Stimulated activated effector memory CD8-positive, alpha-beta T cell treated with anti-CD3 and anti-CD28 coated beads, Interleukin-12 subunit alpha, Interleukin-12 subunit beta, amount 100 ng/mL, for 72 hours (primary cell): ENCODE results near the gene GOLGA8N.
"Not testable (repeated sequence)": the region's sequence is repeated elsewhere in the genome, so short reads cannot be mapped to it uniquely, and the experiment has no call there.

Experiments used
- ATAC-seq: fragments of 150-1000 bp; cut with Tn5 transposase; 2 replicates; pipeline ENCODE4 v1.10.0; 2021
- DNase-seq, 2 donors: peaks; one replicate each; pipeline ENCODE4 v3.0.0; 2021 to 2022; ENCODE audit warnings: low spot score in 2 of 2
- H3K27ac Mint-ChIP-seq: one replicate; pipeline ENCODE4 v1.8.0; 2022; ENCODE audit warnings: mild to moderate bottlenecking, mixed read lengths
- H3K36me3 Mint-ChIP-seq: one replicate; pipeline ENCODE4 v1.8.0; 2022; ENCODE audit warnings: mild to moderate bottlenecking, mixed read lengths
- H3K4me1 Mint-ChIP-seq: one replicate; pipeline ENCODE4 v1.8.0; 2022; ENCODE audit warnings: mixed read lengths
- H3K4me3 Mint-ChIP-seq: one replicate; pipeline ENCODE4 v1.8.0; 2022; ENCODE audit warnings: mild to moderate bottlenecking, mixed read lengths
- H3K9me3 Mint-ChIP-seq: one replicate; pipeline ENCODE4 v1.8.0; 2022; ENCODE audit warnings: mixed read lengths

Gene GOLGA8N

DNA sequence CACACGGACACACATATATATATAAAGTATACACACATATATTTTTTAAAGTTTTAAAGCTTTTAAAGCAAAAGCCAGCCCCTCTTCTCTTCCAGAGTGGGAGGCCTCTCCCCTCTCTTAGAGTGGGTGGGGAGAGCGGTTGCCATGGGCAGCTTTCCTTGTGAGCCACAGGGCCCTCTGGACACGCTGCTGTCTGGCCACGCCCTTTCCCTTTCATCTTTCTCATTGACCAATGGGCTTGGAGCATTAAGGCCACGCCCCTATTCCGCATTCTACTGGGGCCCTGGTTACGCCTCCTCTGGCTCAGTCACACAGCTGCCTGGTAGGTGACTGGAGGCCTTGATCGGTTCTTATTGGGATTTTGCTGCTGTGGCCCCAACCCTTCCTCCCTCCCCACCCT is at the start of gene GOLGA8N:
TSS of gene GOLGA8N (plus strand) at position 306 of the 400 bp plus-strand sequence.
- not testable (repeated sequence) for H3K4me3 Mint-ChIP-seq, H3K4me1 Mint-ChIP-seq, H3K27ac Mint-ChIP-seq, ATAC-seq, DNase-seq, H3K36me3 Mint-ChIP-seq, H3K9me3 Mint-ChIP-seq

DNA sequence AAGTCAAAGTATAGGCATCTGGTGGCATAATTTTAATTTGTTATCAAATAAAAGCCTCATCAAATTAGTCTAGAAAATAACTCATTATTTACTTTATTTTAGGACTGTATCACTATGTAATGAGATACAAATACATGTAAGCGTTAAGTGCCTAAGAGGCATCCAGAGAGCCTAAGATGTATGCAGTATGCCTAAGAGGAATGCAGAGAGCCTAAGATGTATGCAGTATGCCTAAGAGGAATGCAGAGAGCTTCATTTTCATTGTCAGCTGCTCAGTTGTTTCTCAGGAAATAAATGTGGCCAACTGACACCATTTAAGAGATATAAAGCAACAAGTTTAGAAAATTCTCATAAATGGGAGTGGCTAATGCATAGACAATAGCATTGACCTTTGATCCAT is 49.8 kb upstream of the GOLGA8N start:
- H3K4me1 Mint-ChIP-seq, H3K27ac Mint-ChIP-seq, DNase-seq, H3K4me3 Mint-ChIP-seq, H3K36me3 Mint-ChIP-seq, ATAC-seq, H3K9me3 Mint-ChIP-seq: not testable (repeated sequence)

DNA sequence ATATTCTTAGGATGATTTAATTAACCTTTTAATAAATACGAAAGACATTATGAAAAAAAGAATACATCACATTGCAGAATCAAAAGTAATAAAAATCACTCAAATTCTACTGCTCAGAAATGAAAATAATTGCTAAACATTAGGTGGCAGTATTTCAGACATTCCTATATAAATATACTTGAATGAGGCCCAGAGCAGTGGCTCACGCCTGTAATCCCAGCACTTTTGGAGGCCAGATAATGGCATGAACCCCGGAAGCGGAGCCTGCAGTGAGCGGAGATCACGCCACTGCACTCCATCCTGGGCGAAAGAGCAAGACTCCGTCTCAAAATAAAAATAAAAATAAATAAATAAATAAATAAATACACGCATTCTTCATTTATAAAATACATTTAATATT is 48.1 kb upstream of the GOLGA8N start:
- H3K27ac Mint-ChIP-seq, ATAC-seq, H3K36me3 Mint-ChIP-seq, H3K9me3 Mint-ChIP-seq, H3K4me3 Mint-ChIP-seq, H3K4me1 Mint-ChIP-seq, DNase-seq: not testable (repeated sequence)

DNA sequence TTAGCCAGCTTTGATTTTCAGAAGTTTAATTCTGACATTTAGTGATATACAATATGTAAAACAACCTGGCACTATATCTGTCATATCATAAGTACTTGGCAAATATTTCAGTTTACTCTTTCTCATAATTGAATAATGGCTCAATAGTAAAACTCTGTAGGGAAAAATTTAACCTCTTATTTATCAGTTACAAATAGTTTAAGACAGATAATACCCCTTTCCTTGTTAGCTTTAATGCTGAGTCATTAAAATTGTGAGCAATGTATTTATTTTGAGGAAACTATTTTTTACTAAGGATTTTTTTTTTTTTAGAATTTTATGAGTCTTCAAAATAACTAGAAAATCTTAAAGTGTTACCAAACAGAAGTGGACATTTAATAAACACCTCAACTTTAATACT is 38.7 kb upstream of the GOLGA8N start:
- H3K9me3 Mint-ChIP-seq, H3K4me3 Mint-ChIP-seq, ATAC-seq, H3K36me3 Mint-ChIP-seq, H3K27ac Mint-ChIP-seq, H3K4me1 Mint-ChIP-seq, DNase-seq: not testable (repeated sequence)

DNA sequence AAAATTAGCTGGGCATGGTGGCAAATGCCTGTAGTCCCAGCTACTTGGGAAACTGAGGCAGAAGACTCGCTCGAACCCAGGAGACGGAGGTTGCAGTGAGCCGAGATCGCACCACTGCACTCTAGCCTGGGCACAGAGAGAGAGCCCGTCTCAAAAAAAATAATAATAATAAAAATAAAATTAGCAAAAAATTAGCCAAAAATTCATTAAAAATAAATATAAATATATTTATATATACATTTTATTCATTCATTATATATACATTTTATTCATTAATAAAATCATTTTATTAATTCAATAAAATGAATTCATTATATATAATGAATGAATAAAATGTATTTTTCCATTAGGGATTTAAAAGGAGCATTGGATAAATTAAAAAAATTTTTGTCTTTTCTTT is 31.1 kb upstream of the GOLGA8N start:
- ATAC-seq, H3K4me3 Mint-ChIP-seq, H3K36me3 Mint-ChIP-seq, DNase-seq, H3K4me1 Mint-ChIP-seq, H3K27ac Mint-ChIP-seq, H3K9me3 Mint-ChIP-seq: not testable (repeated sequence)

DNA sequence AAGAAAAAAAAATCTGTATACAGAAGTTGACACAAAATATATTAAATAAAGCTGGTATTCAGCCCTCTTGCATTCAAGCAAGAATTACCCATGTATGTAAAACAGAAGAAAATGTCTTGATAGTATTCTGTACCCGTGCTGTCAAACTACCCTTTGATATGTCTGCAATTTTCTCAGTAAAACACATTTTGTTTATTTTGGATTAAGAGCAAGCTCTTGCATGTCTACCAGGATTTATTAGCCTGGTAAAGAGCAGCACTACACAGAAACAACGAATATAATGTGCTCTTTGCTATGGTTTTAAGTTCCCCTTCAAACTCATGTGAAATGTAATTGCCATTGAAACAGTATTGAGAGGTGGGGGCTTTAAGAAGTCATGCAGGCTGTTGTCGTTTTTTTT is 24.3 kb upstream of the GOLGA8N start:
- H3K36me3 Mint-ChIP-seq, H3K9me3 Mint-ChIP-seq, DNase-seq, ATAC-seq, H3K27ac Mint-ChIP-seq, H3K4me1 Mint-ChIP-seq, H3K4me3 Mint-ChIP-seq: not testable (repeated sequence)

DNA sequence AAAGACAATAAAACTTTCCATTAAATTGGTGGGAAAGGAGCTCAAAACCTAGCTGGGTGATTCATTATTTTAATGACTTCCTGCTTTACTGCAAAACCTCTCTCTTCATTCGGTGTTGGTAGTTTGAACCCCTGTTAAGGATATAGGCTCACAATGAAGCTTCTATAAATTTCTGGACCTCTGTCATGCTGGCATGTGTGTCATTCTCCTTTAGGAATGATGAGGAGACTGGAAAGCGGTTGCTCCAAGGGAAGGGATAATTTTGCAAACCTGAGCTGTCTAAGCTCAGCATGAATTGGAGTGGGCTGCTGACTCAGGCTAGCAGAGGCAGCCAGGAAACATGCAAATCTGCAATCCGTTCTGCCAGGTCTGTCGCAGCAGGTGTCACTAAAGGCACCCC is 14.8 kb upstream of the GOLGA8N start:
- H3K4me1 Mint-ChIP-seq, ATAC-seq, H3K36me3 Mint-ChIP-seq, H3K27ac Mint-ChIP-seq, H3K9me3 Mint-ChIP-seq: not testable (repeated sequence)
- peak overlapping the region; percentile 29 for H3K4me3 Mint-ChIP-seq
- peak in 1 of 2 donors; percentile 52 for DNase-seq

DNA sequence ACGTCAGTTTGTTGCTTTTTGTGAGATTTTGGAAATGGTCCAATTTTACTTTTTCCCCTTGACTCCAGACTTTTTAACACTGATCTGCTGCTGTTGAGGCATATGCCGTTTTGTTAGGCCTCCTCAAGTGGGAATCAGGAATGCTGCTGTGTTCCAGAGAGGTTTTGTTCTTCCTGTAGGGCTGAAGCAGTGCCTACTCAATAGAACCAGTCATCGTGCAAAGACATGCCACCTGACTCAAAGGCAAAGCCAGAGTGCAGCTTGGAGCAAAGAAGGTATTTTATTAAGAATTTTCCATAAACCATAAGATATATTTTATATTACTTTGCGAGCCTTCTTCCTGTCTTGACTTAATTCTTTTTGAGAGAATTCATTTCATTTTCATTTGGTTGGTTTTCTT is 7.4 kb upstream of the GOLGA8N start:
- H3K9me3 Mint-ChIP-seq, ATAC-seq, H3K4me3 Mint-ChIP-seq, H3K4me1 Mint-ChIP-seq, H3K36me3 Mint-ChIP-seq, DNase-seq, H3K27ac Mint-ChIP-seq: not testable (repeated sequence)

DNA sequence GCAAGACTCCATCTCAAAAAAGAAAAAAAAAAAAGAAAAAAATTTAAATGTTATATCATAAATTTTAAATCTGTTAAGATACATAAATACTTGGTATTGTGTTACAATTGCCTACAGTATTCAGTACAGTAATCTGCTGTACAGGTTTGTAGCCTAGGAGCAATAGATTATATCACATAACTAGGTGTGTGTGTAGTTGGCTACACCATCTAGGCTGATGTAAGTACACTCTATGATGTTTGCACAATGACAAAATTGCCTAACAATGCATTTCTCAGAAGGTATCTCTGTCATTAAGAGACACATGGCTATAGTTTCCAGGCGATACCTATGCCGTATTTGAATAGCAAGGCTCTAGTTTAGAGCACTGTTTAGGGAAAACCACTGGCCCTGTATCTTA is 16.3 kb downstream of the GOLGA8N start:
- DNase-seq, H3K4me3 Mint-ChIP-seq, ATAC-seq, H3K4me1 Mint-ChIP-seq, H3K9me3 Mint-ChIP-seq, H3K27ac Mint-ChIP-seq, H3K36me3 Mint-ChIP-seq: not testable (repeated sequence)

DNA sequence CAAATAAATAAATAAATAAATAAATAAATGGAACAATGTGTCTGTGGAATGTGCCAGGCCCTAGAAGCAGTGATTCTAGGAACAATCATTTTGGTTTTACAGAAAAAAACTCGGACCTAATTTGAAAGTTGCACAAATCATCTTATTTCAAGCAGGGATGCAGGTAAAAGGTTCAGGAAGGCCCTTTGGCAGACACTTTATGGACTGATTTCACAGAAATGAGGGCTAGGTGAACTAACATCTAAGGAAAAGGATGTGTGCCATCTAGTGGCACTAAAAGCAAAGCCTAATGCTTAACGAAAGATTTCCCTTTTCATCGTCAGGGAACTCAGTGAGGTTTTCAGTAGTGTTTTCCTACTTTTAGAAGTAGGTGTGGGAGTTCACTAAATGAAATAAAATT is 17.5 kb downstream of the GOLGA8N start:
- not testable (repeated sequence) for H3K27ac Mint-ChIP-seq, H3K4me1 Mint-ChIP-seq, ATAC-seq, DNase-seq, H3K4me3 Mint-ChIP-seq, H3K36me3 Mint-ChIP-seq, H3K9me3 Mint-ChIP-seq

DNA sequence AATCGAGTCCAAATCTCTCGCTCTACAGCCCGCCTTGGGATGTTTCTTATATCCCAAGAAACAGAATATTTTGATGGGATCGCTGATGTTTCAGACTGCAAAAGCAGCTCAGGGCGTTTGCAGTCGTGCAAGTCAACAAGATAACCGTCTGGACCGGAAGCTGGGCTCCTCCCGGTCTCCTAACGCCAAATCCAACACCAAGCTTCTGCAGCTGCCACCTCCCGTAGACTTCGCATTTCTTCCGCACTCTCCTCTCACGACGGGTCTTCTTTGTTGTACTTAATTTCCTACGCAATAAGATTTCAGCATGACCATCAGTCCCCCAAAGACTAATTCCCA is 21.4 kb downstream of the GOLGA8N start:
- H3K4me1 Mint-ChIP-seq: peaks cover 14% of the 10 kb centered on the region
- peaks cover 32% of the 10 kb centered on the region for H3K36me3 Mint-ChIP-seq
- H3K9me3 Mint-ChIP-seq: not testable (repeated sequence)
- peak in 1 of 2 donors; percentile 5 for DNase-seq
- H3K27ac Mint-ChIP-seq: peak overlapping the region; percentile 95
- H3K4me3 Mint-ChIP-seq: peak overlapping the region; percentile 98
- ATAC-seq: peak; percentile 29

DNA sequence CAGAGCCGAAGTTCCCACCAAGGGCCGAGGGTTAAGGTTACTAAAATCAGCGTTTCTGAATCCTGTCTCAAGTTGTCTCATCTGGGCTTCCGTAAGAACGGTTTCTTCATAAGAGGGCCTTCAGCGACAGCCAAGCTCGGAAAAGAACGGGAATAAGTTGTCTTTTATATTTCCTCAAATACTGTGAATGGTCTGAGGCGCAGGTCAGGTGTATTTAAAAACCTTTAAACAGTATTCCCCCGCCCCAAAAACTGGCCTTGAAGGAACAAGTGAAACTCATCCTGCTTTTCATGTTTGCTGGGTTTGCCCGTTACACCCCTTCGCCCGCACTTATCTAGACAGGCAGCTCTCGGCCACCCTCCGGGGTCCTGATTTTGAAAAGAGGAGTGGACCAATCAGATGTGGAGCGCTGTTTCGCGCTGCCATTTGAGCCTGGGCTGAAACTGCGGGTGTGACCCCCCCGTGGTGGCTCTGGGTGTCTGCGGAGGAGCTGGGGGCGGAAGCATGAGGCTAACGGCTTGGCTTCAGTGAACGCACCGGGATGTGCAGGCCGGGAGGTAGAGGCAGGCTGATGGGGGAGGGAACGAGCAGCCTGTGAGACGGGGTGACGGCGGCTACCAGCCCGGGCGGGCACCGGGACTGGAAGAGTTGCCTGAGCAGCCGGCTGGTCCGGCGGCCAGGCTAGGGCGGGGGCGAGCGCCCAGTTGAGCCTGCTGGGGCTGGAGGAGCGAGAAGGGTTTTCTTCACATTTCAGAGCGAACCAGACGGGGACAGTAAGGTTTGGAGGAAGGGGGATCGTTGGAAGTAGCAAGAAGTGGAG is 22.0 kb downstream of the GOLGA8N start, which contains the start of gene ARHGAP11A:
TSS of gene ARHGAP11A (plus strand) at position 454 of the 820 bp plus-strand sequence. CDS start 708 bp downstream, outside the sequence.
- Mint-ChIP-seq H3K36me3 (peaks cover 32% of the 10 kb centered on the region), H3K27ac (peak within 1 kb of the TSS; percentile 95), H3K4me3 (peak within 1 kb of the TSS; percentile 98), H3K4me1 (peaks cover 14% of the 10 kb centered on the region)
- DNase-seq: peak; percentile 65 to 89
- not testable (repeated sequence) for H3K9me3 Mint-ChIP-seq
- ATAC-seq: peak; percentile 92

DNA sequence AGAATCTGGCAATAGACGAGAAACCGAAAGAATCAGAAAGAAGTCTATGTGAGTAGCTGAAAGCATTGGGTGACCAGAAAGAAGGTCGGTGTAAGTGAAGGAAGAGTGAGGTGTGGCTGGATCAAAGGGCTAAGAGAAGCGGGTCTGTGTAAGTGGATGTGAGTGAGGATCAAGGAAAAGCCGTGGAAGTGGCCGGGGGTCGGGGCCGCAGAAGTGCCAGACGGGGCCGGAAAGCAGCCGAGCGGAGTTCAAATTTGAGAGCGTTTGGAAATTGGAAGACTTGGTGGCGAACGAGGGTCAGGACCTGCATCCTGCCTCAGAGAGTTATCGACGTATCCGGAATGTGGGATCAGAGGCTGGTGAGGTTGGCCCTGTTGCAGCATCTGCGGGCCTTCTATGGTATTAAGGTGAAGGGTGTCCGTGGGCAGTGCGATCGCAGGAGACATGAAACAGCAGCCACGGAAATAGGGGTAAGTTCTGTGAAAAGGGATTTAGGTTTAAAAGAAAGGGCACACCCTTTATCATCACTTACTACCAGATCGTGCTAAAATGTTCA is 22.7 kb downstream of the GOLGA8N start:
- H3K27ac Mint-ChIP-seq: peak overlapping the region; percentile 95
- DNase-seq (peak in 1 of 2 donors; percentile 50), ATAC-seq (peak; percentile 23)
- H3K9me3 Mint-ChIP-seq: not testable (repeated sequence)
- H3K4me1 Mint-ChIP-seq: peaks cover 14% of the 10 kb centered on the region
- H3K4me3 Mint-ChIP-seq: peak overlapping the region; percentile 98
- H3K36me3 Mint-ChIP-seq: peaks cover 36% of the 10 kb centered on the region

DNA sequence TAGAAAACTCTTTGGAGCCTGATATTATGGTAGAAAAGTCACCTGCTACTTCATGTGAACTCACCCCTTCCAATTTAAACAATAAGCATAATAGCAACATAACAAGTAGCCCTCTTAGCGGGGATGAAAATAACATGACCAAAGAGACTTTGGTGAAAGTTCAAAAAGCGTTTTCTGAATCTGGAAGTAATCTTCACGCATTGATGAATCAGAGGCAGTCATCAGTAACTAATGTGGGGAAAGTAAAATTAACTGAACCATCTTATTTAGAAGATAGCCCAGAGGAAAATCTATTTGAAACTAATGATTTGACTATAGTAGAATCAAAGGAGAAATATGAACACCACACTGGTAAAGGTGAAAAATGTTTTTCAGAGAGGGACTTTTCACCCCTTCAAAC is 43.2 kb downstream of the GOLGA8N start:
- H3K36me3 Mint-ChIP-seq: peaks cover 84% of the 10 kb centered on the region
- no peak overlapping the region for H3K27ac Mint-ChIP-seq
- H3K4me3 Mint-ChIP-seq: no peak overlapping the region
- ATAC-seq: no peak
- H3K9me3 Mint-ChIP-seq: no peaks in the 10 kb centered on the region
- no peaks in the 10 kb centered on the region for H3K4me1 Mint-ChIP-seq
- no peak for DNase-seq

DNA sequence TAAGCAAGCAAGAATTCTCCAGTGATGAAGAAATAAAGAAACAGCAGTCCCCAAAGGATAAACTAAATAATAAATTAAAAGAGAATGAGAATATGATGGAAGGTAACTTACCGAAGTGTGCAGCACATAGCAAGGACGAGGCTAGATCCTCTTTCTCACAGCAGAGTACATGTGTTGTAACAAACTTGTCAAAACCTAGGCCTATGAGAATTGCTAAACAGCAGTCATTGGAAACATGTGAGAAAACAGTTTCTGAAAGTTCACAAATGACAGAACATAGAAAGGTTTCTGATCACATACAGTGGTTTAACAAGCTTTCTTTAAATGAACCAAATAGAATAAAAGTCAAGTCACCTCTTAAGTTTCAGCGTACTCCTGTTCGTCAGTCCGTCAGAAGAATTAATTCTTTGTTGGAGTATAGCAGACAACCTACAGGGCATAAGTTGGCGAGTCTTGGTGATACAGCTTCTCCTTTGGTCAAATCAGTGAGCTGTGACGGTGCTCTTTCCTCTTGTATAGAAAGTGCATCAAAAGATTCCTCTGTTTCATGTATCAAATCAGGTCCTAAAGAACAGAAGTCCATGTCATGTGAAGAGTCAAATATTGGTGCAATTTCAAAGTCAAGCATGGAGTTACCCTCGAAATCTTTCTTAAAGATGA is 43.8 kb downstream of the GOLGA8N start:
- Mint-ChIP-seq H3K4me3 (no peak overlapping the region), H3K9me3 (no peaks in the 10 kb centered on the region), H3K4me1 (no peaks in the 10 kb centered on the region), H3K36me3 (peaks cover 77% of the 10 kb centered on the region), H3K27ac (no peak overlapping the region)
- DNase-seq (no peak), ATAC-seq (no peak)

DNA sequence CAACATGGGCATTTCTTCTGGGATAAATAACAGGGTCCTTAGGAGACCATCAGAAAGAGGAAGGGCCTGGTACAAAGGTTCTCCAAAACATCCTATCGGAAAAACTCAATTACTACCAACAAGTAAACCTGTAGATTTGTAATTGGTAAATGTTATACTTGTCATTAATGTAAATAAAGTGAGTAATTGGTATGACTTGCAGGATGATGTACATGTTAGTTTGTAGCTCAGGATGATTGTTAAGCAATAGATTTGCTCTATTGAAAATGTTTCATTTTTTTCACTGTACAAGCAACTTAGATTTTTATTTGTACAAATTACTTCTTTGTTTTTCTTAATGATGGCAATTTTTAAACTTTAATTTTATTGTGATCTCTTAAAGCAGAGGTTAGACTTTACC is 44.4 kb downstream of the GOLGA8N start:
- Mint-ChIP-seq H3K9me3 (no peaks in the 10 kb centered on the region), H3K4me3 (no peak overlapping the region), H3K4me1 (no peaks in the 10 kb centered on the region), H3K36me3 (peaks cover 76% of the 10 kb centered on the region), H3K27ac (no peak overlapping the region)
- ATAC-seq (no peak), DNase-seq (no peak)
